ENCODE results near the gene GADL1.

GADL1 gene

GRCh38 chr3:30719536-30719935, 174.9 kb downstream of the GADL1 start:
- DNase-seq: no peak

DNA sequence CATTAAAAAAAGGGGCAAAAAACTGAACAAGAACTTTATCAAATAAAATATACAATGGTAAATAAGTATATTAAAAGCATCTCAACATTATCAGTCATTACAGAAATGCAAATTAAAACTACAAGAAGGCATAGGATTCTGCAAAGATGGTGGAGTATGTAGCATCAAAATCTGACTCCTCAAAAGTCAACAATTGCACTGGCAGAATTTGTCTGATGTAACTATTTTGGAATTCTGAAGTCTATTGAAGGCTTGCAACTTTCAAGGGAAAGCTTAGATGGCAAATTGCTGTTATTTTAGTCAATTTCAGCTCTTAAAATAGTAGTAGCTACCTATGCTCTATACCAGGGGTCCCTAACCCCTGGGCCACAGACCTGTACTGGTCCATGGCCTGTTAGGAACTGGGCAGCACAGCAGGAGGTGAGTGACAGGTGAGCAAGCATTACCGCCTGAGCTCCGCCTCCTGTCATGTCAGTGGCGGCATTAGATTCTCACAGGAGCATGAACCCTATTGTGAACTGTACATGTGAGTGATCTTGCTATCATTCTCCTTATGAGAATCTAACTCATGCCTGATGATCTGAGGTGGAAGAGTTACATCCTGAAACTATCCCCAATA, 180.5 kb downstream of the GADL1 start:
- DNase-seq: no peak

GRCh38 chr3:30712991-30713390, 181.5 kb downstream of the GADL1 start:
- no peak for DNase-seq

GRCh38 chr3:30711867-30712266, 182.6 kb downstream of the GADL1 start:
- DNase-seq: no peak

DNA sequence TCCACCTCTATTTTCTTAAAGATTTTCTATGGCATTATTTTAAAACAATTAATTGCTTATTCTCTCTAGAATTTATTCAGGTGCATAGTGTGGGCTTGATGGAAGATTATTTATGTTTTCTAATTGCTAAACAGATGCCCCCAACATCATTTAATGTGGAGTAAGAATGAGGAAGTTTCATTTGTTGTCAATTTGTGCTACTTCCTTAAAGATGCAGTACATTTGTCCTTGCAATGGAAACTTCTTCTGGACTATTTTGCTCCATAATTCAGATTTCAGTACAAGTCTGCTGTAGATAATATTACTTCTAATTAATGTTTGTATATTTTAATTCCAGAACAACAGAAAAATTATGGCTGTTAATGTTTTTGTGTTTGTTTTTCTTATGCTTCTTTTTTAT, 183.3 kb downstream of the GADL1 start:
- DNase-seq: no peak

GRCh38 chr3:30710017-30710416, 184.4 kb downstream of the GADL1 start:
- DNase-seq: no peak

- no peak for DNase-seq
Observed at GRCh38 chr3:30708472-30708871, 186.0 kb downstream of the GADL1 start.

GRCh38 chr3:30707825-30708224, 186.6 kb downstream of the GADL1 start:
- no peak for DNase-seq

DNA sequence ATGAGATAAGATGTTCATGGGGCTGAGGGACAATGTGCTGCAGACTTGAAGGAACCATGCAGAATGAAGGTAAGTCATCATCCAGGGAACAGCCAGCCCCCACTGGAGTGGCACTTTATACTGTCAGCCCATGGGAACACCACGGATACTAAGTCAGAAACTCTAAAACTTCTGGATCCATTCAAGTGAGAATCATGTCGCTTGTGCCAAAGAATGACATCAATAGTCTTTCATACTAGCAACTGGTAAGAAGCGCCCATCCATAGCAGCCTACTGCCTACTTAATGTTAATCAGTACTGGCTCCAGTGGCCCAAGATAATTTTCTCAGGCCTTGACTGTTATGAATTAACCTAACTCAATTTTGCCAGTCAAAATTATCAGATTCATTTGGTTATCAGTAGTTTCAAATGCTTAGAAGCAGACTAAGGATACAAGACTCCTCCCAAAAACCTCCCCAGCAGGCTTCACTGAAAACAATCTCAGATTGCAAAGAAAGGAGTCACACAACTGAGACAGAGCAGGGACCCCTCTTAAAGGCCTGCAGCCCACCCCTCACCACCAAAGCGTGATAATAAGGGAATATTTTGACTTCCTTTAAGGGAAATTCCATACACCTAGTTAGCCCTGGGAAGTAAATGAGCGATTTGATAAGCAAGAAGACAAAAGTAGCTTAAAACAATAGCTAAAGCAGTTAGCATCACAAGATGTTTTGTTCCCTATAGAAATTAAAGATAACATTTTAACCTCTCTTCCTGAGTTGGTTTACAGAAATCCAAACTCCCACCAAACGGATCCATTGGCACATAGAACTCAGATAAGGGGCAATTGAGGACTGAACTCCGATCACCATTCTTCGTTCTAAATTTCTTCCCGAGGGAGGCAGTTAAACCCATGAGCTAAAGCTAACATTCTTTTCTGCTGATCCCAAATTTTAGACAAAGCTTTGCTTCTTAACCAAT, 189.2 kb downstream of the GADL1 start:
- no peak for DNase-seq

- no peak for DNase-seq
Observed at GRCh38 chr3:30702828-30703397, 191.5 kb downstream of the GADL1 start.

DNA sequence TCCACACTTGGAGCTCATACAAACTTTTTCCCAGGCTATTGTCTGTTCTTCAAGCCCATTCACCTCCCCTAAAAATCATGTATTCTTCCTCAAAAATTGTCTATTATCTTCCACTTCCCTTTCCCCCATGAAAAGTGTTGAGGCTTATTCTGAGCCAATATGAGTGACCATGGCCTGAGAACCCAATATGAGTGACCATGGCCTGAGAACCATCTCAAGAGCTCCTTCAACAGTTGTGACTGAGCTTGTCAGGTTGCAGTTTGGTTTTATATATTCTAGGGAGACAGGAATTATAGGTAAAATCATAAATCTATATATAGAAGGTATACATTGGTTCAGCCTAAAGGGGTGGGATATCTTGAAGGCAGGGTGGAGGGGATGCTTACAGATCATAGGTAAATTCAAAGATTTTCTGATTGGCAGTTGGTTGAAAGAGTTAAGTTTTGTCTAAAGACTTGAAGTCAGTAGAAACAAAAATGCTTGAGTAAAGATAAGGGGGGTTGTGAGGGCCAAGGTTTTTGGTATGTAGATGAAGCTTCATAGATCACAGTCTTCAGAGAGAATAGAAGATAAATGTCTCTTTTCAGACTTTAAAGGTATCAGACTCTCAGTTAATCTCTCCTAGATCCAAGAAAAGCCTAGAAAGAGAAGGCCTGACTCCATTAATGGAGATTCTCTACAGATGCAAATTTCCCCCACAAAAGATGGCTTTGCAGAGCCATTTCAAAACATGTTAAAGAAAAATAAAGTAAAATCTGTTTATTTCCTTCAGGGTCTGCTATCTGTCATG, 192.2 kb downstream of the GADL1 start:
- no peak for DNase-seq

- no peak for DNase-seq
Observed at GRCh38 chr3:30700702-30701321, 193.6 kb downstream of the GADL1 start.

GRCh38 chr3:30699927-30700326, 194.5 kb downstream of the GADL1 start:
- DNase-seq: no peak

DNA sequence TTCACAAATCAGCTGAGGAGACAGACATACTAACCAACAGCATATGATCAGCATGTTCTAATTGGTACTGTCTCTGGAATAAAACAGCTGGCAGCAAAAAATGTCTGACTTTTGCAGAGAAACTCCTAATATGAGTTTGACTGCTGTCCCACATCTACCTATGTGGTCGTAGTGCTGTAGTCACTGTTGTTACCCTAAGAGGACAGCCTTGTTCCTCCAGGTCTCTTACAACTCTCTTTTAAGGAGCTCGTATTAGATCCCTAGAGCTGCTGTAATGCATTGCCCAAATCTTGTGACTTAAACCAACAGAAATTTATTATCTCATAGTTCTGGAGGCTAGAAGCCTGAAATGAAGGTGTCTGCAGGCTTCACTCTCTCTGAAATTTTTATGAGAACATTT, 195.9 kb downstream of the GADL1 start:
- DNase-seq: no peak

DNA sequence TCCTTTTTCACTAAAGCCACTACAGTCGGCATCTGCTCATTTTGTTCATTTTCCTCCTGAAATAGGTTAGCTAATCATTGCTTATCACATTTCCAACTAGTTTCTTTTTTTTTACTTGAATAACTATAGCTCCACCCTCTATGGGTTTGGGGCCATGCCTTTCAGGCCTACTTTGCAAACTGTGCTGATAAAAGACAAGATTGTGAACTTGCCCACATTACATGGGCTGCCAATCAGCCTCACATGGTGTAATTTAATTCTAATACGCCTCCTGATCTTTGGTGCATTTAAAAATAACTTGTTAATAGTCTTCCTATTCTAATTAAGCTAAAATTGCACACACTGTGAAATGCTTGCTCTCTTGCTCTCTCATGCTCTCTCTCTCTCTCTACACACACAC, 197.6 kb downstream of the GADL1 start:
- no peak for DNase-seq

DNA sequence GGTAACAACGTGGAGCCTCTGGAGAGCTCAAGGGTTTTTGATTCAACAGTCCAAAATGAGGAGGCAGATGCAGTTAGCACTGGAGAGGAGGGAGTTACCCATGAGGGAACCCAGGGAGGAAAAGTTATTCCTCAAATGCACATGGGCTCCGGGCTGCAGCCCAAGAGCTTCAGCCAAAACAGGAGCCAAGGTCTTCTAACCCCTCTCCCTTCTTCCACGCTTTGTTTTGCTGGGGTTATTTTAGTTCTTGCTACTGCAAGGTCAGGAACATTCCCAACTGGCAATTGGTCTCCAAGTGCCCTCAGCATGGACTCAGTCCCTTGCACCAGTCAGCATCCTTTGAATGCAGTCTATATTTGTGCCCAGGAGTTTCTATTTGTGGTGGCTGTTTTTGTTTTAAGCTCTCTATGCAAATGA, 198.1 kb downstream of the GADL1 start:
- DNase-seq: no peak

DNA sequence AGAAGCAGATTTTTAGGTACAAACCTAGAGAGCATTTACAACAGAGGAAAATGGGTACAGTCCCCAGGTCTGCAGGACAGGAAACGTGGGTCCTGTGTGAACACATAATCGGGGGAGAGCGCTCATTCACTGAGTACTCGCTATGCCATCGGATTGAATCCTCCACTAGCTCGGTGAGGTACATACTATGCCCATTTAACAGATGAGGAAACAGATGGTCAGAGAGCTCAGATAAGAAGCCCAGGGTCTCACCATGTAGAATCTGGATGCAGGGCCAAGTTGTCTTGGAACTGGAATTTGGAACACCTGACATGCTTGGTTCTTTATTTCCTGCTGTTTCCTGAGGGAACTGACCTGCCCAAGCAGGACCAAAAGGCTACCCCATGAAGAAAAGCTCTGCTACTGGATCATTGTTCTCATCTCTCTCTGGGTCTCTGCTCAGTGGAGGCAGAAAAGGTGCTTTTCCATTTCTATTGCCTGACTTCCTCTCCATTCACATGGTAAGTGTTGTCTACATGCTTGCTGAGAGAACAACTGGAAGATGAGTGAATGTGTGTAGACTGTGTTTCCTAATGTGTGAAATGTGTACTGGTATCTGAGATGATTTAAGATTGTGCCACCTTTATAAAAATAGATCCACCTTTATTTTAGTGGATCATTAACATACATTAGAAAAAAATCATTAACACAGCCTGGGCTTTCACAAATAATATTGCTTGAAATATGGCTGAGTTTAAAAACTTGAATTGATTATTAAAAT, 199.0 kb downstream of the GADL1 start:
- no peak for DNase-seq

DNA sequence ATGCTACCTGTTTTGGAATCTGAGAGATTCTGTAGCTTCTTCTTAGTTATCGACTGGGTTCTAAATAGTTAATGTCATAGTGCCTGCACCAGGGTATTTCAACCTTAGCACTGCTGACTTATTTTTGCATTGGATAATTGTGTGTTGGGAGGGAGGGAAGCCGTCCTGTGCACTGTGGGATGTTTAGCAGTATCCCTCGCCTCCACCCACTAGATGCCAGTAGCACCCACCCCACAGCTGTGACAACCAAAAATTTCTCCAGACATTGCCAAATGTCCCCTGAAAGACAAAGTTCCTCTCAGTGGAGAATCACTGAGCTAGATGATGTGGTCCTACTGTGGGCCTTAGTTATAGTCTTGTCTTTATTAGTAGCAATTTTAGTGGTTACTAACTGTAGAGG, 199.8 kb downstream of the GADL1 start:
- no peak for DNase-seq

GRCh38 chr3:30694148-30694547, 200.3 kb downstream of the GADL1 start:
- DNase-seq: no peak

DNA sequence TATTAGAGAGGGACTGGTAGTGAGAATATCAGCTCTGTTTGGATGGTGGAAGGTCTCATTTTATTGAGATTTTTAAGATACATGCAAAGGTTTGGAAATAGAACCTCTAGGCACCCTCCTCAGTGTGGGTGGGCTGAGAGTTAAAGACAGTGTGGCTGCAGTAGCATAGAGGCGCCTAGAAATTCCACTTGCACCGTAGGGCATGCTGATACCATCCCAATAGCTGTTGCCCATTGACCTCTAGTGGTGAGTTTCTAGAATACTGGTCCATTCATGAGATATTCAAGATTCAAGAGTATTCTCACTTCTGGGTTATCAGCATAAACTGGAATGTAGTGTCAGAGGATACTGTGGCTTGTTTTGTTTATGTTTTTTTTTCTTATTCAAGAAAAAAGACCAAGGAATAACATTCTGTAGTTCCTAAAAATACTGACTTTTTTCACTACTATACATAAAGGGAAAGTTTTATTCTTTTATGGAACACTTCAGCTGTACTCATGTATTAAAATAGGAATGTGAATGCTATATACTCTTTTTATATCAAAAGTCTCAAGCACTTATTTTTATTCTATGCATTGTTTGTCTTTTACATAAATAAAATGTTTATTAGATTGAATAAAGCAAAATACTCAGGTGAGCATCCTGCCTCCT, 200.9 kb downstream of the GADL1 start:
- peak; percentile 19 for DNase-seq

- DNase-seq: no peak
Observed at GRCh38 chr3:30692498-30693130, 201.8 kb downstream of the GADL1 start.
